MM.1S (cell line): ENCODE results near the gene AGAP1.

ENCODE experiments used
- DNase-seq: peaks from one replicate; pipeline ENCODE4 v3.0.0-alpha.2; 2015
- H2AFZ ChIP-seq: fragments of 300-600 bp; sonication (generic); 2 replicates; pipeline ENCODE4 v1.6.0; 2016; ENCODE audit warnings: antibody characterized with exemption, low read length
- H3F3A ChIP-seq: fragments of 300-600 bp; sonication (generic); 2 replicates; pipeline ENCODE4 v1.6.1; 2016; ENCODE audit warnings: mild to moderate bottlenecking, antibody characterized with exemption, low read length, moderate library complexity, mixed read lengths; ENCODE audit not compliant: insufficient read depth
- H3K27ac ChIP-seq: fragments of 300-600 bp; sonication (generic); 2 replicates; pipeline ENCODE4 v1.5.1; 2016; ENCODE audit warnings: mild to moderate bottlenecking, low read length
- H3K27me3 ChIP-seq: fragments of 300-600 bp; sonication (generic); replicated peaks from 2 replicates; pipeline ENCODE4 v1.6.0; 2016; ENCODE audit warnings: low read length; ENCODE audit not compliant: insufficient read depth
- H3K36me3 ChIP-seq: fragments of 300-600 bp; sonication (generic); replicated peaks from 2 replicates; pipeline ENCODE4 v1.6.1; 2016; ENCODE audit warnings: mild to moderate bottlenecking, low read length, mixed read lengths; ENCODE audit not compliant: insufficient read depth
- H3K4me1 ChIP-seq: fragments of 300-600 bp; sonication (generic); 2 replicates; pipeline ENCODE4 v1.6.1; 2016; ENCODE audit warnings: low read length, mixed read lengths
- H3K4me2 ChIP-seq: fragments of 300-600 bp; sonication (generic); 2 replicates; pipeline ENCODE4 v1.6.0; 2016; ENCODE audit warnings: low read depth, low read length
- H3K4me3 ChIP-seq: fragments of 300-600 bp; sonication (generic); 2 replicates; pipeline ENCODE4 v1.5.1; 2016; ENCODE audit warnings: low read length, mixed read lengths
- H3K79me2 ChIP-seq: fragments of 300-600 bp; sonication (generic); 2 replicates; pipeline ENCODE4 v1.6.1; 2016; ENCODE audit warnings: mixed run types, low read length, mixed read lengths
- H3K9ac ChIP-seq: fragments of 300-600 bp; sonication (generic); 2 replicates; pipeline ENCODE4 v1.6.1; 2016; ENCODE audit warnings: low read length, mixed read lengths
- H3K9me2 ChIP-seq: fragments of 300-600 bp; sonication (generic); replicated peaks from 2 replicates; pipeline ENCODE4 v1.6.1; 2016; ENCODE audit warnings: mild to moderate bottlenecking, low read length, mixed read lengths; ENCODE audit not compliant: insufficient read depth
- H3K9me3 ChIP-seq: fragments of 300-600 bp; sonication (generic); replicated peaks from 2 replicates; pipeline ENCODE4 v1.6.1; 2016; ENCODE audit warnings: mild to moderate bottlenecking, low read length, mixed read lengths; ENCODE audit not compliant: insufficient read depth
- H4K20me1 ChIP-seq: fragments of 300-600 bp; sonication (generic); 2 replicates; pipeline ENCODE4 v1.6.1; 2016; ENCODE audit warnings: mild to moderate bottlenecking, low read length, moderate library complexity, mixed read lengths; ENCODE audit not compliant: insufficient read depth
- EZH2 ChIP-seq: fragments of 300-600 bp; sonication (generic); optimal IDR thresholded peaks from 2 replicates; pipeline ENCODE3; 2017; ENCODE audit warnings: low read depth, mild to moderate bottlenecking, antibody characterized with exemption, low read length, mixed read lengths
- EZH2phosphoT487 ChIP-seq: fragments of 300-600 bp; sonication (generic); IDR thresholded peaks from 2 replicates; pipeline ENCODE4 v1.6.1; 2018; ENCODE audit warnings: antibody characterized with exemption, low read length
- TF ChIP-seq, protein P1 (sequence below): fragments of 300-600 bp; sonication (generic); IDR thresholded peaks from 2 replicates; pipeline ENCODE4 v1.5.1; 2016; ENCODE audit warnings: antibody characterized with exemption, low read length, mixed read lengths

Gene AGAP1

DNA sequence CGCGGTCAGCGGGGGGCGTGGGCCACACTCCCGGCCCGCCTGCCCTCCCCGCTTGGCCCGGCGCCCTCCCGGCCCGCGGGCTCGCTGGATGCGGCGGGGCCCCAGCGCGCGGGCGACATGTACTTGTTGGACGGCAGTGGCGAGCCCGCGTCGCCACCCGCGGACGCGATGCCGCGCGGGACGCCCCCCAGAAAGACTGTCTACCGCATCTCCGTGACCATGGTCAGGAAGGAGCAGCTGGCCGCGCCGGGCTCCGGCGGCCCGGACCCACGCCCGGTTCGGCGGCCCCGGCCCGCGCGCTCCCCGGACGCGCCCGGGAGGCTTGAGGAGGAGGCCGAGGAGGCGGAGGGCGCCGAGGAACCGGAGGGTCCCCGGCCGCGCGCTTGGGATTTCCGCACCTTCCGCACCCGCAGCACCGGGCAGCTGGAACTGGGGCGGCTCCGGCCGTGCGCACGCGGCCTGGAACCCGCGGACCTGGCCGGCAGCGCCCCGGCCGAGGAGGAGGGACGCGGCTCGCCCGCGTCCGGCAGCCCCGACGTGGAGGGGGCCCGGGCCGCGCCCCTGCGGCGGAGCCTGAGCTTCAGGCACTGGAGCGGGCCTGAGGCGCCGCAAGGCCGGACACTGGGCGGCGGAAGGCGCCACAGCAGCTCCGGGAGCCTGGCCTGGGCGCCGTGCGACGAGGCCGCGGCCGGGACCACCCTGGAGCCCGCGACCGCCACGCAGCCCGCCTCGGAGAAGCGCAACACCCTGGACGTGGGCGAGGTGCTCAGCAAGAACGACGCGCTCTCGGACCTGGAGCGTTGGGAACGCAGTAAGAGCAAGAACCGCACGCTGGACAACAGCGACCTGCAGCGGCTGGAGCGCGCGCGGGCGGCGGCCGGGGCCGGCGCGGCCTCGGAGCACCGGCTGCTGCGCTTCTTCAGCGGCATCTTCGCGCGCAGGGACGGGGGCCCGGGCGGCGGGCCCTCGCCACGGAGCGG lies 176.4 kb downstream of the AGAP1 start:
- Histone ChIP-seq H3K9me3 (no peaks in the 10 kb centered on the region), H2AFZ (no peak overlapping the region), H3K9ac (no peak overlapping the region), H3K27me3 (no peaks in the 10 kb centered on the region), H3K36me3 (no peaks in the 10 kb centered on the region), H3K27ac (no peak overlapping the region), H3K9me2 (no peaks in the 10 kb centered on the region), H3K79me2 (peaks cover 66% of the 10 kb centered on the region), H3K4me3 (no peak overlapping the region), H3F3A (no peaks in the 10 kb centered on the region), H3K4me1 (no peaks in the 10 kb centered on the region), H4K20me1 (no peaks in the 10 kb centered on the region), H3K4me2 (no peak overlapping the region)
- no peak for DNase-seq
- TF ChIP-seq EZH2 (no peak), EZH2phosphoT487 (no peak)
- TF ChIP-seq, protein P1, sequence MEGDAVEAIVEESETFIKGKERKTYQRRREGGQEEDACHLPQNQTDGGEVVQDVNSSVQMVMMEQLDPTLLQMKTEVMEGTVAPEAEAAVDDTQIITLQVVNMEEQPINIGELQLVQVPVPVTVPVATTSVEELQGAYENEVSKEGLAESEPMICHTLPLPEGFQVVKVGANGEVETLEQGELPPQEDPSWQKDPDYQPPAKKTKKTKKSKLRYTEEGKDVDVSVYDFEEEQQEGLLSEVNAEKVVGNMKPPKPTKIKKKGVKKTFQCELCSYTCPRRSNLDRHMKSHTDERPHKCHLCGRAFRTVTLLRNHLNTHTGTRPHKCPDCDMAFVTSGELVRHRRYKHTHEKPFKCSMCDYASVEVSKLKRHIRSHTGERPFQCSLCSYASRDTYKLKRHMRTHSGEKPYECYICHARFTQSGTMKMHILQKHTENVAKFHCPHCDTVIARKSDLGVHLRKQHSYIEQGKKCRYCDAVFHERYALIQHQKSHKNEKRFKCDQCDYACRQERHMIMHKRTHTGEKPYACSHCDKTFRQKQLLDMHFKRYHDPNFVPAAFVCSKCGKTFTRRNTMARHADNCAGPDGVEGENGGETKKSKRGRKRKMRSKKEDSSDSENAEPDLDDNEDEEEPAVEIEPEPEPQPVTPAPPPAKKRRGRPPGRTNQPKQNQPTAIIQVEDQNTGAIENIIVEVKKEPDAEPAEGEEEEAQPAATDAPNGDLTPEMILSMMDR = no peak

DNA sequence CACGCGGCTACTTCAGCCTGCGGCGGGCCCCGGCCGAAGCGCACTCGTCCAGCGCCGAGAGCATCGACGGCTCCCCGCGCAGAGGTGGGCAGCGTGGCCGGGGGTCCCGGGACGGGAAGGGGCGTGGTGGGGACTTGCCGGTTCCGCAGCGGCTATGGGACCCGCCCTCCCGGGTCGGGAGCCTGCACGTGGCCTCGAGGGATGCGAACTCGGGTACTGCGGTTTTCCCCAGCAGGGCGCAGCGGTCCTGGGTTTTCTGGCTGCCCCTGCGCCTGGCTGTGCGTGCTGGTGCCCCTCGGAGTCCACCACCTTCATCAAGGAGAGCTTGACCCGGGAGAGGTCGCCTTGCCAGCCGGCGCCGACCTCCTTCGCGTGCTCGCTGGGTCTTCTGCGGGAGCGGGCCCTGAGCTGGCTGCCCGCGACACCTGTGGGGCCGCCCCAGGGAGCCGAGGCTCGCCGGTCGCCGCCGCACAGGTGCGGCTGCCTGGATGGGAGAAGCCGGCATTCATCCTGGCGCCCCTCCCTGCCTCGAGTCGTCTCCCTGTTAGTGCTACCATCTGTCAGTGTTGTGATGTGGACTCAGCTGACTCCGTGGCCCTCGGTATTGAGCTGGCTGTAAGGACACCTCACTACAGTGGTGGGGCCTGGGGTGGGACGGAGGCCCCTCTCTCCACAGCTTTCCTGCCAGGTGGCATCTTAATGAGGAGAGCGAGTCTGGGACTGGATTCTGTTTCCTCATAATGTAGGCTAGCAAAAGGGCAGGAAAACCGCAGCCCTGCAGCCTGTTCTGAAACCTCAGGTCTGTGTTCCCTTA lies 177.3 kb downstream of the AGAP1 start:
- no peaks in the 10 kb centered on the region for H3K4me1 ChIP-seq
- H3K9me3 ChIP-seq = no peaks in the 10 kb centered on the region
- no peaks in the 10 kb centered on the region for H3K27me3 ChIP-seq
- peaks cover 66% of the 10 kb centered on the region for H3K79me2 ChIP-seq
- H3K9ac ChIP-seq = no peak overlapping the region
- no peak overlapping the region for H2AFZ ChIP-seq
- no peak for DNase-seq
- H3F3A ChIP-seq = no peaks in the 10 kb centered on the region
- no peak overlapping the region for H3K4me3 ChIP-seq
- no peak for TF ChIP-seq EZH2phosphoT487
- H3K27ac ChIP-seq = no peak overlapping the region
- no peaks in the 10 kb centered on the region for H3K9me2 ChIP-seq
- H3K4me2 ChIP-seq = no peak overlapping the region
- H4K20me1 ChIP-seq = no peaks in the 10 kb centered on the region
- H3K36me3 ChIP-seq = no peaks in the 10 kb centered on the region

DNA sequence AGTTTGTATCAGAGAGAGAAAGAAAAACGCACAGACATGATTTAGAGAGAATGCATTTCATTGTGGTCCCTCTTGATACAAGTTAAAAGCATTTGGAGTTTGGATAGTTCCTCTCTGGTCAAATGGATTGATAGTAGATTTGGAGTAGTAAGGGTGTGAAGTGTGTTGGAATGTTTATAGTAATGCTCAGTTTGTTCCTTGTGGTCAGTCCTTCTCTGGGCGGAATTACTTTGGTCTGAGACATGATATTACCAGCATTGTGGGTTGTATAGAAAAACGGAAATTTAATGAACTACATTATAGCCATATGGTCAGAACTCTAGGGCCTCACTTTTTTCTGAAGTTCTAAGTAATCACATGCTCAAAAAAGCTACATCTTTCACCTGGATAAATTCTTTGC lies 178.9 kb downstream of the AGAP1 start:
- Histone ChIP-seq H3F3A (no peaks in the 10 kb centered on the region), H3K4me3 (no peak overlapping the region), H3K27me3 (no peaks in the 10 kb centered on the region), H3K4me1 (no peaks in the 10 kb centered on the region), H4K20me1 (no peaks in the 10 kb centered on the region), H3K9ac (no peak overlapping the region), H3K4me2 (no peak overlapping the region), H3K9me3 (no peaks in the 10 kb centered on the region), H3K27ac (no peak overlapping the region), H3K9me2 (no peaks in the 10 kb centered on the region), H3K79me2 (peaks cover 70% of the 10 kb centered on the region), H3K36me3 (no peaks in the 10 kb centered on the region), H2AFZ (no peak overlapping the region)
- DNase-seq = no peak
- TF ChIP-seq EZH2 = no peak
- TF ChIP-seq, protein P1 = no peak
- no peak for TF ChIP-seq EZH2phosphoT487
